Measurements from ENCODE around the gene SV2C.

The SV2C gene

GRCh38 chr5:76137887-76138542, 54.8 kb downstream of the SV2C start:
- Histone ChIP-seq H3K9ac (ENCODE audit: low read depth in 1 of 2, low read length in 2 of 2) (no peak overlapping the region), H3K27ac (ENCODE audit: low read depth in 2 of 2, low read length in 2 of 2) (no peak overlapping the region), H3K4me3 (ENCODE audit: low read length in 2 of 2) (no peak overlapping the region)

GRCh38 chr5:76143884-76144283, 60.7 kb downstream of the SV2C start:
- Histone ChIP-seq H3K27ac (ENCODE audit: low read depth in 2 of 2, low read length in 2 of 2) (no peak overlapping the region), H3K36me3 (ENCODE audit: control insufficient read depth in 2 of 2, insufficient read depth in 2 of 2, low read length in 2 of 2) (no peaks in the 10 kb centered on the region), H3K4me3 (ENCODE audit: low read length in 2 of 2) (no peak overlapping the region), H3K9ac (ENCODE audit: low read depth in 1 of 2, low read length in 2 of 2) (no peak overlapping the region), H3K4me1 (ENCODE audit: control insufficient read depth in 2 of 2, insufficient read depth in 2 of 2, low read length in 2 of 2) (no peaks in the 10 kb centered on the region), H3K27me3 (ENCODE audit: control insufficient read depth in 2 of 2, insufficient read depth in 2 of 2, low read length in 2 of 2) (no peaks in the 10 kb centered on the region), H3K9me3 (ENCODE audit: control insufficient read depth in 2 of 2, low read length in 2 of 2) (no peaks in the 10 kb centered on the region)

More at GRCh38 chr5:76137887-76138542, 54.8 kb downstream of the SV2C start:
- H3K36me3 ChIP-seq (ENCODE audit: control insufficient read depth in 2 of 2, insufficient read depth in 2 of 2, low read length in 2 of 2): no peaks in the 10 kb centered on the region
- H3K4me1 ChIP-seq (ENCODE audit: control insufficient read depth in 2 of 2, insufficient read depth in 2 of 2, low read length in 2 of 2): no peaks in the 10 kb centered on the region
- no peaks in the 10 kb centered on the region for H3K9me3 ChIP-seq (ENCODE audit: control insufficient read depth in 2 of 2, low read length in 2 of 2)
- no peaks in the 10 kb centered on the region for H3K27me3 ChIP-seq (ENCODE audit: control insufficient read depth in 2 of 2, insufficient read depth in 2 of 2, low read length in 2 of 2)

- no peak overlapping the region for H3K9ac ChIP-seq (ENCODE audit: low read depth in 1 of 2, low read length in 2 of 2)
- no peaks in the 10 kb centered on the region for H3K36me3 ChIP-seq (ENCODE audit: control insufficient read depth in 2 of 2, insufficient read depth in 2 of 2, low read length in 2 of 2)
- no peak overlapping the region for H3K4me3 ChIP-seq (ENCODE audit: low read length in 2 of 2)
- H3K4me1 ChIP-seq (ENCODE audit: control insufficient read depth in 2 of 2, insufficient read depth in 2 of 2, low read length in 2 of 2): no peaks in the 10 kb centered on the region
- no peaks in the 10 kb centered on the region for H3K27me3 ChIP-seq (ENCODE audit: control insufficient read depth in 2 of 2, insufficient read depth in 2 of 2, low read length in 2 of 2)
- H3K9me3 ChIP-seq (ENCODE audit: control insufficient read depth in 2 of 2, low read length in 2 of 2): no peaks in the 10 kb centered on the region
- no peak overlapping the region for H3K27ac ChIP-seq (ENCODE audit: low read depth in 2 of 2, low read length in 2 of 2)
These were observed 61.5 kb downstream of the SV2C start for GRCh38 chr5:76144513-76145274.

- Histone ChIP-seq H3K27me3 (ENCODE audit: control insufficient read depth in 2 of 2, insufficient read depth in 2 of 2, low read length in 2 of 2) (no peaks in the 10 kb centered on the region), H3K27ac (ENCODE audit: low read depth in 2 of 2, low read length in 2 of 2) (no peak overlapping the region), H3K4me3 (ENCODE audit: low read length in 2 of 2) (no peak overlapping the region), H3K9ac (ENCODE audit: low read depth in 1 of 2, low read length in 2 of 2) (no peak overlapping the region), H3K9me3 (ENCODE audit: control insufficient read depth in 2 of 2, low read length in 2 of 2) (no peaks in the 10 kb centered on the region), H3K4me1 (ENCODE audit: control insufficient read depth in 2 of 2, insufficient read depth in 2 of 2, low read length in 2 of 2) (no peaks in the 10 kb centered on the region), H3K36me3 (ENCODE audit: control insufficient read depth in 2 of 2, insufficient read depth in 2 of 2, low read length in 2 of 2) (no peaks in the 10 kb centered on the region)
These were observed 62.8 kb downstream of the SV2C start for GRCh38 chr5:76145945-76146344.

GRCh38 chr5:76149636-76150035, 66.5 kb downstream of the SV2C start:
- no peak overlapping the region for H3K27ac ChIP-seq (ENCODE audit: low read depth in 2 of 2, low read length in 2 of 2)
- H3K9me3 ChIP-seq (ENCODE audit: control insufficient read depth in 2 of 2, low read length in 2 of 2): no peaks in the 10 kb centered on the region
- H3K4me3 ChIP-seq (ENCODE audit: low read length in 2 of 2): no peak overlapping the region
- no peak overlapping the region for H3K9ac ChIP-seq (ENCODE audit: low read depth in 1 of 2, low read length in 2 of 2)
- no peaks in the 10 kb centered on the region for H3K27me3 ChIP-seq (ENCODE audit: control insufficient read depth in 2 of 2, insufficient read depth in 2 of 2, low read length in 2 of 2)
- H3K4me1 ChIP-seq (ENCODE audit: control insufficient read depth in 2 of 2, insufficient read depth in 2 of 2, low read length in 2 of 2): no peaks in the 10 kb centered on the region
- no peaks in the 10 kb centered on the region for H3K36me3 ChIP-seq (ENCODE audit: control insufficient read depth in 2 of 2, insufficient read depth in 2 of 2, low read length in 2 of 2)

GRCh38 chr5:76152161-76152560, 69.0 kb downstream of the SV2C start:
- Histone ChIP-seq H3K4me3 (ENCODE audit: low read length in 2 of 2) (no peak overlapping the region), H3K27me3 (ENCODE audit: control insufficient read depth in 2 of 2, insufficient read depth in 2 of 2, low read length in 2 of 2) (no peaks in the 10 kb centered on the region), H3K36me3 (ENCODE audit: control insufficient read depth in 2 of 2, insufficient read depth in 2 of 2, low read length in 2 of 2) (no peaks in the 10 kb centered on the region), H3K9me3 (ENCODE audit: control insufficient read depth in 2 of 2, low read length in 2 of 2) (no peaks in the 10 kb centered on the region), H3K9ac (ENCODE audit: low read depth in 1 of 2, low read length in 2 of 2) (no peak overlapping the region), H3K4me1 (ENCODE audit: control insufficient read depth in 2 of 2, insufficient read depth in 2 of 2, low read length in 2 of 2) (no peaks in the 10 kb centered on the region), H3K27ac (ENCODE audit: low read depth in 2 of 2, low read length in 2 of 2) (no peak overlapping the region)

- Histone ChIP-seq H3K9ac (ENCODE audit: low read depth in 1 of 2, low read length in 2 of 2) (no peak overlapping the region), H3K36me3 (ENCODE audit: control insufficient read depth in 2 of 2, insufficient read depth in 2 of 2, low read length in 2 of 2) (no peaks in the 10 kb centered on the region), H3K4me3 (ENCODE audit: low read length in 2 of 2) (no peak overlapping the region), H3K9me3 (ENCODE audit: control insufficient read depth in 2 of 2, low read length in 2 of 2) (no peaks in the 10 kb centered on the region), H3K27ac (ENCODE audit: low read depth in 2 of 2, low read length in 2 of 2) (no peak overlapping the region), H3K4me1 (ENCODE audit: control insufficient read depth in 2 of 2, insufficient read depth in 2 of 2, low read length in 2 of 2) (no peaks in the 10 kb centered on the region), H3K27me3 (ENCODE audit: control insufficient read depth in 2 of 2, insufficient read depth in 2 of 2, low read length in 2 of 2) (no peaks in the 10 kb centered on the region)
These were observed 69.5 kb downstream of the SV2C start for GRCh38 chr5:76152700-76153099.

GRCh38 chr5:76153271-76153670, 70.1 kb downstream of the SV2C start:
- Histone ChIP-seq H3K27ac (ENCODE audit: low read depth in 2 of 2, low read length in 2 of 2) (no peak overlapping the region), H3K36me3 (ENCODE audit: control insufficient read depth in 2 of 2, insufficient read depth in 2 of 2, low read length in 2 of 2) (no peaks in the 10 kb centered on the region)

GRCh38 chr5:76154009-76154690, 71.0 kb downstream of the SV2C start:
- Histone ChIP-seq H3K4me3 (ENCODE audit: low read length in 2 of 2) (no peak overlapping the region), H3K27ac (ENCODE audit: low read depth in 2 of 2, low read length in 2 of 2) (no peak overlapping the region), H3K9ac (ENCODE audit: low read depth in 1 of 2, low read length in 2 of 2) (no peak overlapping the region), H3K27me3 (ENCODE audit: control insufficient read depth in 2 of 2, insufficient read depth in 2 of 2, low read length in 2 of 2) (no peaks in the 10 kb centered on the region), H3K36me3 (ENCODE audit: control insufficient read depth in 2 of 2, insufficient read depth in 2 of 2, low read length in 2 of 2) (no peaks in the 10 kb centered on the region), H3K4me1 (ENCODE audit: control insufficient read depth in 2 of 2, insufficient read depth in 2 of 2, low read length in 2 of 2) (no peaks in the 10 kb centered on the region), H3K9me3 (ENCODE audit: control insufficient read depth in 2 of 2, low read length in 2 of 2) (no peaks in the 10 kb centered on the region)

More at GRCh38 chr5:76153271-76153670, 70.1 kb downstream of the SV2C start:
- Histone ChIP-seq H3K9me3 (ENCODE audit: control insufficient read depth in 2 of 2, low read length in 2 of 2) (no peaks in the 10 kb centered on the region), H3K27me3 (ENCODE audit: control insufficient read depth in 2 of 2, insufficient read depth in 2 of 2, low read length in 2 of 2) (no peaks in the 10 kb centered on the region), H3K4me1 (ENCODE audit: control insufficient read depth in 2 of 2, insufficient read depth in 2 of 2, low read length in 2 of 2) (no peaks in the 10 kb centered on the region), H3K9ac (ENCODE audit: low read depth in 1 of 2, low read length in 2 of 2) (no peak overlapping the region), H3K4me3 (ENCODE audit: low read length in 2 of 2) (no peak overlapping the region)

GRCh38 chr5:76155536-76155935, 72.4 kb downstream of the SV2C start:
- H3K27ac ChIP-seq (ENCODE audit: low read depth in 2 of 2, low read length in 2 of 2): no peak overlapping the region

More at GRCh38 chr5:76155536-76155935, 72.4 kb downstream of the SV2C start:
- Histone ChIP-seq H3K27me3 (ENCODE audit: control insufficient read depth in 2 of 2, insufficient read depth in 2 of 2, low read length in 2 of 2) (no peaks in the 10 kb centered on the region), H3K4me1 (ENCODE audit: control insufficient read depth in 2 of 2, insufficient read depth in 2 of 2, low read length in 2 of 2) (no peaks in the 10 kb centered on the region), H3K36me3 (ENCODE audit: control insufficient read depth in 2 of 2, insufficient read depth in 2 of 2, low read length in 2 of 2) (no peaks in the 10 kb centered on the region), H3K9ac (ENCODE audit: low read depth in 1 of 2, low read length in 2 of 2) (no peak overlapping the region), H3K9me3 (ENCODE audit: control insufficient read depth in 2 of 2, low read length in 2 of 2) (no peaks in the 10 kb centered on the region), H3K4me3 (ENCODE audit: low read length in 2 of 2) (no peak overlapping the region)
